SH-SY5Y (cell line): ENCODE data around the gene MSI2.

Experiments
- GATA2 ChIP-seq: IDR thresholded peaks from 2 replicates; pipeline ENCODE4 v1.6.1; 2011; ENCODE audit warnings: mild to moderate bottlenecking, low read depth, low read length
- GATA3 ChIP-seq: IDR thresholded peaks from 2 replicates; pipeline ENCODE4 v1.6.1; 2011; ENCODE audit warnings: low read depth, mild to moderate bottlenecking, low read length, moderate library complexity

GRCh38 chr17:57257195-57257894 is 1.0 kb downstream of the MSI2 start:
- peak; percentile 60 for TF ChIP-seq GATA3
- TF ChIP-seq GATA2: peak; percentile 88
